GM12865 (cell line): ENCODE measurements around the gene POU6F2.

Experiments
- DNase-seq: peaks from one replicate; pipeline ENCODE4 v3.0.0; 2010; ENCODE audit warnings: low read depth
- H3K4me3 ChIP-seq: 2 replicates; pipeline ENCODE4 v1.5.1; 2011; ENCODE audit warnings: mild to moderate bottlenecking, low read depth, low read length, control low read depth
- TF ChIP-seq, protein P1 (sequence below): IDR thresholded peaks from 2 replicates; pipeline ENCODE4 v1.5.1; 2011; ENCODE audit warnings: low read length, control low read depth, low read depth, inconsistent platforms; ENCODE audit not compliant: insufficient read depth; ENCODE audit errors: missing control alignments

The POU6F2 gene

DNA sequence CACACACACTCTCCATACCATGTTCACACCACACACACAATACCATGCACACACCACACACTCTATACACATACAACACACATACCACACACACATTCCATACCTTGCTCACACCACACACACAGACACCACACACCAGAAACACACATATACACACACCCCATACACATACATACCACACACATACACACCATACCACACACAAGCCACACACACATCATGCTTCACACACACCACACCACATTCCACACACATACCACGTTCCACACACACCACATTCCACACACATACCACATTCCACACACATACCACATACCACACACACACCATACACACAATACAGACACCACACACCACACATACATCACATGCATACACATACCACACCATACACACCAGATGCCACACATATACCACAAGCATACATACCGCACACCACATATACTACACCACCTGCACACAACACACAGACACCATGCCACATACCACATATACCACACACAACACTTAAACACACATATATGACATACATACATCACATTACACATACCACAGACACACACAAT lies 282.7 kb downstream of the POU6F2 start:
- no peak for DNase-seq
- no peak overlapping the region for H3K4me3 ChIP-seq
- TF ChIP-seq, protein P1, sequence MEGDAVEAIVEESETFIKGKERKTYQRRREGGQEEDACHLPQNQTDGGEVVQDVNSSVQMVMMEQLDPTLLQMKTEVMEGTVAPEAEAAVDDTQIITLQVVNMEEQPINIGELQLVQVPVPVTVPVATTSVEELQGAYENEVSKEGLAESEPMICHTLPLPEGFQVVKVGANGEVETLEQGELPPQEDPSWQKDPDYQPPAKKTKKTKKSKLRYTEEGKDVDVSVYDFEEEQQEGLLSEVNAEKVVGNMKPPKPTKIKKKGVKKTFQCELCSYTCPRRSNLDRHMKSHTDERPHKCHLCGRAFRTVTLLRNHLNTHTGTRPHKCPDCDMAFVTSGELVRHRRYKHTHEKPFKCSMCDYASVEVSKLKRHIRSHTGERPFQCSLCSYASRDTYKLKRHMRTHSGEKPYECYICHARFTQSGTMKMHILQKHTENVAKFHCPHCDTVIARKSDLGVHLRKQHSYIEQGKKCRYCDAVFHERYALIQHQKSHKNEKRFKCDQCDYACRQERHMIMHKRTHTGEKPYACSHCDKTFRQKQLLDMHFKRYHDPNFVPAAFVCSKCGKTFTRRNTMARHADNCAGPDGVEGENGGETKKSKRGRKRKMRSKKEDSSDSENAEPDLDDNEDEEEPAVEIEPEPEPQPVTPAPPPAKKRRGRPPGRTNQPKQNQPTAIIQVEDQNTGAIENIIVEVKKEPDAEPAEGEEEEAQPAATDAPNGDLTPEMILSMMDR, result no peak

- H3K4me3 ChIP-seq, result no peak overlapping the region
- DNase-seq, result no peak
- TF ChIP-seq, protein P1, result no peak
These were observed 284.1 kb downstream of the POU6F2 start for GRCh38 chr7:39261771-39262170.

- H3K4me3 ChIP-seq, result no peak overlapping the region
- TF ChIP-seq, protein P1, result no peak
- no peak for DNase-seq
These were observed 288.2 kb downstream of the POU6F2 start for GRCh38 chr7:39265641-39266591.

- H3K4me3 ChIP-seq, result no peak overlapping the region
- no peak for DNase-seq
- TF ChIP-seq, protein P1, result no peak
These were observed 291.3 kb downstream of the POU6F2 start for GRCh38 chr7:39269034-39269433.

DNA sequence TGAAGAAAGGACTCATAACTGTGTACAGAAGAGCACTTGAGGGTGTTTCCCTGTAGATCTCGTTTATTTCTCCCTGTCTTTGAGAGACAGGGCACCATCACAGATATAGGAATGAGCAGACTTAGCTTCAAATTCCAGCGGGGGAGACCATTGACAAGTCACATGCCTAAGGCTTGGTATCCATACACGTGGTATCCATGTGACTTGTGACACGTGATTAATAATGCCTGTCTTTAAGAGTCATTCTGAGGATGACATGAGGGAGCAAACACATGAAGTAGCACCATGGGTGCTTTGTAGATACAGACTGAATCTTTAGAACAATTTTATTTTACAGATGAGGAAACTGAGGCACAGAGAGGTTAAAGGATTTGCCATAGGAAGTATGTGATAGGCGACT lies 292.3 kb downstream of the POU6F2 start:
- TF ChIP-seq, protein P1, result no peak
- no peak for DNase-seq

GRCh38 chr7:39271402-39271801 lies 293.7 kb downstream of the POU6F2 start:
- H3K4me3 ChIP-seq, result no peak overlapping the region
- TF ChIP-seq, protein P1, result no peak
- DNase-seq, result no peak

More for the DNA sequence above, 292.3 kb downstream of the POU6F2 start:
- H3K4me3 ChIP-seq, result no peak overlapping the region

DNA sequence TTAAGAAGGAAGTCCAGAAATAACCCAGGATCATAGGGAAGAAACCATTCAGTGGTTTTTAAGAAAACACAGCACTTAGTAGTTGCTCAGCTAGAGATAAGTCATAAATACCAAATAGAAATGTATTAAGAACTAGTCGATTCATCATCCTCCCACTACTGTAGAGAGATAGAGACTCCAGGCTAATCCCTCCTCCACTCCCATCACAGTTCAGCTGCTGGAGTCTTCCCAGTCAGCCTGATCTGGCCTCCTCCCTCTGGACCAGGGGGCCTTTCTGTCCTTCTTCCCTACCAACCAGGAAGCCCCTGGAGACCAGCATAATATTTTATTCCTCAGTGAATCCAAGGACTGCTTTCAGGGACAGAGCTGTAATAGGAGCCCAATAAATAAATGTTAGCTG lies 294.4 kb downstream of the POU6F2 start:
- DNase-seq, result no peak

More for the DNA sequence above, 294.4 kb downstream of the POU6F2 start:
- TF ChIP-seq, protein P1, result no peak
- no peak overlapping the region for H3K4me3 ChIP-seq
